ENCODE data around the gene ANKH.

The ANKH gene

GRCh38 chr5:14767735-14768507 lies 103.7 kb downstream of the ANKH start:
- no peaks in the 10 kb centered on the region for H3K27me3 ChIP-seq (ENCODE audit: control insufficient read depth in 1 of 2, insufficient read depth in 2 of 2, low read length in 2 of 2)
- no peak overlapping the region for H3K27ac ChIP-seq (ENCODE audit: low read depth, low read length)
- no peak overlapping the region for H3K4me3 ChIP-seq (ENCODE audit: low read depth in 1 of 2, low read length in 2 of 2)
- H3K4me1 ChIP-seq (ENCODE audit: control insufficient read depth in 1 of 2, insufficient read depth in 2 of 2, low read length in 2 of 2), result peaks cover 0 to 11% of the 10 kb centered on the region in 2 donors
- no peak overlapping the region for H3K9ac ChIP-seq (ENCODE audit: low read depth in 1 of 2, low read length in 2 of 2)
- H3K9me3 ChIP-seq (ENCODE audit: control insufficient read depth in 1 of 2, low read length in 2 of 2), result no peaks in the 10 kb centered on the region
- H3K36me3 ChIP-seq (ENCODE audit: control insufficient read depth in 1 of 2, insufficient read depth in 2 of 2, low read length in 2 of 2), result peaks cover 3 to 13% of the 10 kb centered on the region in 2 donors

- Histone ChIP-seq H3K9ac (ENCODE audit: low read depth in 1 of 2, low read length in 2 of 2) (no peak overlapping the region), H3K36me3 (ENCODE audit: control insufficient read depth in 1 of 2, insufficient read depth in 2 of 2, low read length in 2 of 2) (peaks cover 3 to 13% of the 10 kb centered on the region in 2 donors), H3K4me1 (ENCODE audit: control insufficient read depth in 1 of 2, insufficient read depth in 2 of 2, low read length in 2 of 2) (peaks cover 0 to 11% of the 10 kb centered on the region in 2 donors), H3K27me3 (ENCODE audit: control insufficient read depth in 1 of 2, insufficient read depth in 2 of 2, low read length in 2 of 2) (no peaks in the 10 kb centered on the region), H3K9me3 (ENCODE audit: control insufficient read depth in 1 of 2, low read length in 2 of 2) (no peaks in the 10 kb centered on the region), H3K27ac (ENCODE audit: low read depth, low read length) (no peak overlapping the region), H3K4me3 (ENCODE audit: low read depth in 1 of 2, low read length in 2 of 2) (no peak overlapping the region)
Measured at GRCh38 chr5:14767053-14767452, 104.5 kb downstream of the ANKH start.

- H3K36me3 ChIP-seq (ENCODE audit: control insufficient read depth in 1 of 2, insufficient read depth in 2 of 2, low read length in 2 of 2), result peaks cover 3 to 11% of the 10 kb centered on the region in 2 donors
- H3K27ac ChIP-seq (ENCODE audit: low read depth, low read length), result no peak overlapping the region
- peaks cover 0 to 11% of the 10 kb centered on the region in 2 donors for H3K4me1 ChIP-seq (ENCODE audit: control insufficient read depth in 1 of 2, insufficient read depth in 2 of 2, low read length in 2 of 2)
- no peak overlapping the region for H3K4me3 ChIP-seq (ENCODE audit: low read depth in 1 of 2, low read length in 2 of 2)
- H3K27me3 ChIP-seq (ENCODE audit: control insufficient read depth in 1 of 2, insufficient read depth in 2 of 2, low read length in 2 of 2), result no peaks in the 10 kb centered on the region
- no peaks in the 10 kb centered on the region for H3K9me3 ChIP-seq (ENCODE audit: control insufficient read depth in 1 of 2, low read length in 2 of 2)
- H3K9ac ChIP-seq (ENCODE audit: low read depth in 1 of 2, low read length in 2 of 2), result no peak overlapping the region
Measured at GRCh38 chr5:14766584-14766983, 105.0 kb downstream of the ANKH start.

GRCh38 chr5:14765587-14765986 lies 106.0 kb downstream of the ANKH start:
- H3K27me3 ChIP-seq (ENCODE audit: control insufficient read depth in 1 of 2, insufficient read depth in 2 of 2, low read length in 2 of 2), result no peaks in the 10 kb centered on the region
- H3K4me3 ChIP-seq (ENCODE audit: low read depth in 1 of 2, low read length in 2 of 2), result no peak overlapping the region
- no peak overlapping the region for H3K27ac ChIP-seq (ENCODE audit: low read depth, low read length)
- peaks cover 0 to 11% of the 10 kb centered on the region in 2 donors for H3K4me1 ChIP-seq (ENCODE audit: control insufficient read depth in 1 of 2, insufficient read depth in 2 of 2, low read length in 2 of 2)
- H3K9me3 ChIP-seq (ENCODE audit: control insufficient read depth in 1 of 2, low read length in 2 of 2), result no peaks in the 10 kb centered on the region
- H3K9ac ChIP-seq (ENCODE audit: low read depth in 1 of 2, low read length in 2 of 2), result no peak overlapping the region
- peaks cover 3 to 11% of the 10 kb centered on the region in 2 donors for H3K36me3 ChIP-seq (ENCODE audit: control insufficient read depth in 1 of 2, insufficient read depth in 2 of 2, low read length in 2 of 2)

- no peak overlapping the region for H3K9ac ChIP-seq (ENCODE audit: low read depth in 1 of 2, low read length in 2 of 2)
- no peaks in the 10 kb centered on the region for H3K9me3 ChIP-seq (ENCODE audit: control insufficient read depth in 1 of 2, low read length in 2 of 2)
- H3K36me3 ChIP-seq (ENCODE audit: control insufficient read depth in 1 of 2, insufficient read depth in 2 of 2, low read length in 2 of 2), result peaks cover 5 to 7% of the 10 kb centered on the region in 2 donors
- no peaks in the 10 kb centered on the region for H3K27me3 ChIP-seq (ENCODE audit: control insufficient read depth in 1 of 2, insufficient read depth in 2 of 2, low read length in 2 of 2)
- H3K4me1 ChIP-seq (ENCODE audit: control insufficient read depth in 1 of 2, insufficient read depth in 2 of 2, low read length in 2 of 2), result peaks cover 0 to 3% of the 10 kb centered on the region in 2 donors
- no peak overlapping the region for H3K27ac ChIP-seq (ENCODE audit: low read depth, low read length)
- H3K4me3 ChIP-seq (ENCODE audit: low read depth in 1 of 2, low read length in 2 of 2), result no peak overlapping the region
Measured at GRCh38 chr5:14762549-14763216, 108.9 kb downstream of the ANKH start.

- Histone ChIP-seq H3K27me3 (ENCODE audit: control insufficient read depth in 1 of 2, insufficient read depth in 2 of 2, low read length in 2 of 2) (no peaks in the 10 kb centered on the region), H3K4me1 (ENCODE audit: control insufficient read depth in 1 of 2, insufficient read depth in 2 of 2, low read length in 2 of 2) (no peaks in the 10 kb centered on the region), H3K27ac (ENCODE audit: low read depth, low read length) (no peak overlapping the region), H3K4me3 (ENCODE audit: low read depth in 1 of 2, low read length in 2 of 2) (no peak overlapping the region), H3K9ac (ENCODE audit: low read depth in 1 of 2, low read length in 2 of 2) (no peak overlapping the region), H3K9me3 (ENCODE audit: control insufficient read depth in 1 of 2, low read length in 2 of 2) (no peaks in the 10 kb centered on the region), H3K36me3 (ENCODE audit: control insufficient read depth in 1 of 2, insufficient read depth in 2 of 2, low read length in 2 of 2) (peaks cover 13 to 15% of the 10 kb centered on the region in 2 donors)
Measured at GRCh38 chr5:14760548-14761002, 111.0 kb downstream of the ANKH start.

GRCh38 chr5:14759744-14760547 lies 111.6 kb downstream of the ANKH start:
- Histone ChIP-seq H3K9ac (ENCODE audit: low read depth in 1 of 2, low read length in 2 of 2) (no peak overlapping the region), H3K9me3 (ENCODE audit: control insufficient read depth in 1 of 2, low read length in 2 of 2) (no peaks in the 10 kb centered on the region), H3K4me1 (ENCODE audit: control insufficient read depth in 1 of 2, insufficient read depth in 2 of 2, low read length in 2 of 2) (no peaks in the 10 kb centered on the region), H3K27me3 (ENCODE audit: control insufficient read depth in 1 of 2, insufficient read depth in 2 of 2, low read length in 2 of 2) (no peaks in the 10 kb centered on the region), H3K36me3 (ENCODE audit: control insufficient read depth in 1 of 2, insufficient read depth in 2 of 2, low read length in 2 of 2) (peaks cover 17% of the 10 kb centered on the region in 2 donors), H3K27ac (ENCODE audit: low read depth, low read length) (no peak overlapping the region), H3K4me3 (ENCODE audit: low read depth in 1 of 2, low read length in 2 of 2) (no peak overlapping the region)

- no peaks in the 10 kb centered on the region for H3K27me3 ChIP-seq (ENCODE audit: control insufficient read depth in 1 of 2, insufficient read depth in 2 of 2, low read length in 2 of 2)
- H3K27ac ChIP-seq (ENCODE audit: low read depth, low read length), result no peak overlapping the region
- H3K9ac ChIP-seq (ENCODE audit: low read depth in 1 of 2, low read length in 2 of 2), result no peak overlapping the region
- H3K4me3 ChIP-seq (ENCODE audit: low read depth in 1 of 2, low read length in 2 of 2), result no peak overlapping the region
- H3K36me3 ChIP-seq (ENCODE audit: control insufficient read depth in 1 of 2, insufficient read depth in 2 of 2, low read length in 2 of 2), result peaks cover 20 to 31% of the 10 kb centered on the region in 2 donors
- H3K9me3 ChIP-seq (ENCODE audit: control insufficient read depth in 1 of 2, low read length in 2 of 2), result no peaks in the 10 kb centered on the region
- no peaks in the 10 kb centered on the region for H3K4me1 ChIP-seq (ENCODE audit: control insufficient read depth in 1 of 2, insufficient read depth in 2 of 2, low read length in 2 of 2)
Measured at GRCh38 chr5:14757850-14758249, 113.7 kb downstream of the ANKH start.

GRCh38 chr5:14756478-14756877 lies 115.1 kb downstream of the ANKH start:
- H3K9ac ChIP-seq (ENCODE audit: low read depth in 1 of 2, low read length in 2 of 2), result no peak overlapping the region
- H3K36me3 ChIP-seq (ENCODE audit: control insufficient read depth in 1 of 2, insufficient read depth in 2 of 2, low read length in 2 of 2), result peaks cover 20 to 36% of the 10 kb centered on the region in 2 donors
- H3K9me3 ChIP-seq (ENCODE audit: control insufficient read depth in 1 of 2, low read length in 2 of 2), result no peaks in the 10 kb centered on the region
- H3K4me3 ChIP-seq (ENCODE audit: low read depth in 1 of 2, low read length in 2 of 2), result no peak overlapping the region
- H3K4me1 ChIP-seq (ENCODE audit: control insufficient read depth in 1 of 2, insufficient read depth in 2 of 2, low read length in 2 of 2), result no peaks in the 10 kb centered on the region
- H3K27ac ChIP-seq (ENCODE audit: low read depth, low read length), result no peak overlapping the region
- H3K27me3 ChIP-seq (ENCODE audit: control insufficient read depth in 1 of 2, insufficient read depth in 2 of 2, low read length in 2 of 2), result no peaks in the 10 kb centered on the region

- Histone ChIP-seq H3K9ac (ENCODE audit: low read depth in 1 of 2, low read length in 2 of 2) (no peak overlapping the region), H3K36me3 (ENCODE audit: control insufficient read depth in 1 of 2, insufficient read depth in 2 of 2, low read length in 2 of 2) (peaks cover 31 to 59% of the 10 kb centered on the region in 2 donors), H3K4me3 (ENCODE audit: low read depth in 1 of 2, low read length in 2 of 2) (no peak overlapping the region), H3K27ac (ENCODE audit: low read depth, low read length) (no peak overlapping the region), H3K9me3 (ENCODE audit: control insufficient read depth in 1 of 2, low read length in 2 of 2) (no peaks in the 10 kb centered on the region), H3K27me3 (ENCODE audit: control insufficient read depth in 1 of 2, insufficient read depth in 2 of 2, low read length in 2 of 2) (no peaks in the 10 kb centered on the region), H3K4me1 (ENCODE audit: control insufficient read depth in 1 of 2, insufficient read depth in 2 of 2, low read length in 2 of 2) (no peaks in the 10 kb centered on the region)
Measured at GRCh38 chr5:14753947-14754346, 117.6 kb downstream of the ANKH start.

All from duodenal mucosa (tissue), 2 donors.